PC-9 (cell line): ENCODE measurements around the gene KATNB1.

Experiments used
- CTCF ChIP-seq: fragments of 200-600 bp; sonication (generic); conservative IDR thresholded peaks from 2 replicates; pipeline ENCODE4 v1.6.1; 2017; ENCODE audit warnings: mixed run types, antibody characterized with exemption, mild to moderate bottlenecking, moderate library complexity
- EZH2 ChIP-seq: fragments of 200-600 bp; sonication (generic); IDR thresholded peaks from 2 replicates; pipeline ENCODE4 v1.8.0; 2017; ENCODE audit warnings: antibody characterized with exemption, low read depth

DNA sequence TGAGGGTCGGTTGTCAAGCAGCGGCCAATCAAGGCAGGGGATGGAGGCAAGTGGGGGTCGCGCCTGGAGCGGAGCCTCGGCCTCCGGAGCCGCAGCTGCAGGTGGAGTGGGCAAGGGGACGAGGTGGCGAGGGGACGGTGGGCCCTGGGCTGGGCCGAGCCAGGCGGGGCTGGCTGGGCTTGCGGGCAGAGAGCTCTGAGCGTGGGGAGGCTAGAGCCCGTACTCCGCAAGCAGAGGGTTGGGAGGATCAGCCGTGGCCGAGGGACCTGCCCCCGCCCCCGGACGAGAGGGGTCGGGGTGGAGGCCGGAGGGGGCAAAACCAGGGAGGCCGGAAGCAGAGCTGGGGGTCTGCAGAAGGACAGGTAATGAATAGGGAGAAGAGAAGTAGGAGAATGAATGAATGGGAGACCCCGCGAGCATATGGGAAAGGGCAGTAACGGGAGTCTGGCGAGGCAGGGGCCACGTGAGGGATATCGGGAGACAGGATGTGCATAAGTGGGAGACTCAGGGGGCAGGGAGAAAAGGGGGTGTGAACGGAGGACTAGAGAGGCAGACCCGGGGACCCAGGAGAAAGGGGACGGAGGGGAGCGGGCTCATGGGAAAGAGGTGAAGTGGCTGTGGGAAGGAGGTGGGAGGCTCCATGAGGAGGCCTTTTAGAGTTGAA is at the start of gene KATNB1:
- TF ChIP-seq CTCF (no peak), EZH2 (no peak)
